ENCODE measurements around the gene CNKSR2. TPM values are rescaled to one million over a fixed set of nuclear protein-coding genes. Genes with fewer than 3 reads are reported as not detected.

Gene CNKSR2
- total and polyA plus RNA-seq, 5 experiments from 2014 or later = 5.9 to 20.6 (median 7.1) TPM

- Mint-ChIP-seq H3K27ac (no peak overlapping the region), H3K4me3 (no peak overlapping the region), H3K36me3 (peaks cover 9 to 15% (median 10%) of the 10 kb centered on the region in 3 donors), H3K27me3 (no peaks in the 10 kb centered on the region), H3K9me3 (peaks cover 0 to 8% (median 2%) of the 10 kb centered on the region in 9 donors), H3K4me1 (peaks cover 0 to 2% (median 0%) of the 10 kb centered on the region in 4 donors)
- ATAC-seq (no peak), DNase-seq (no peak)
- POLR2A ChIA-PET = no interaction called here
These were observed 257.8 kb downstream of the CNKSR2 start for GRCh38 chrX:21632027-21632426.

GRCh38 chrX:21638311-21638710 is 264.1 kb downstream of the CNKSR2 start:
- DNase-seq = no peak
- Mint-ChIP-seq H3K9me3 (no peaks in the 10 kb centered on the region), H3K27me3 (no peaks in the 10 kb centered on the region), H3K4me3 (no peak overlapping the region), H3K4me1 (no peaks in the 10 kb centered on the region), H3K27ac (no peak overlapping the region), H3K36me3 (peaks cover 0 to 9% (median 5%) of the 10 kb centered on the region in 3 donors)
- POLR2A ChIA-PET = no interaction called here
- ATAC-seq = no peak

GRCh38 chrX:21639775-21640174 is 265.6 kb downstream of the CNKSR2 start:
- ATAC-seq = no peak
- no peaks in the 10 kb centered on the region for H3K9me3 Mint-ChIP-seq
- POLR2A ChIA-PET = no interaction called here

GRCh38 chrX:21645431-21645830 is 271.2 kb downstream of the CNKSR2 start:
- peaks cover 0 to 1% (median 0%) of the 10 kb centered on the region in 9 donors for H3K9me3 Mint-ChIP-seq
- DNase-seq = no peak
- H3K4me1 Mint-ChIP-seq = no peaks in the 10 kb centered on the region
- peaks cover 5 to 8% (median 7%) of the 10 kb centered on the region in 3 donors for H3K36me3 Mint-ChIP-seq
- H3K4me3 Mint-ChIP-seq = no peak overlapping the region
- H3K27ac Mint-ChIP-seq = peak overlapping the region in 2 of 10 donors; percentile 43 to 64
- POLR2A ChIA-PET = no interaction called here
- no peak for ATAC-seq
- no peaks in the 10 kb centered on the region for H3K27me3 Mint-ChIP-seq

More at GRCh38 chrX:21639775-21640174, 265.6 kb downstream of the CNKSR2 start:
- Mint-ChIP-seq H3K27ac (no peak overlapping the region), H3K4me3 (no peak overlapping the region), H3K27me3 (no peaks in the 10 kb centered on the region), H3K4me1 (no peaks in the 10 kb centered on the region), H3K36me3 (peaks cover 0 to 9% (median 5%) of the 10 kb centered on the region in 3 donors)
- no peak for DNase-seq

GRCh38 chrX:21645886-21646285 is 271.7 kb downstream of the CNKSR2 start:
- Mint-ChIP-seq H3K4me3 (no peak overlapping the region), H3K27ac (peak overlapping the region in 2 of 10 donors; percentile 9 to 43), H3K9me3 (peaks cover 0 to 1% (median 0%) of the 10 kb centered on the region in 9 donors), H3K4me1 (no peaks in the 10 kb centered on the region), H3K27me3 (no peaks in the 10 kb centered on the region), H3K36me3 (peaks cover 5 to 8% (median 7%) of the 10 kb centered on the region in 3 donors)
- DNase-seq = no peak
- POLR2A ChIA-PET = no interaction called here
- no peak for ATAC-seq

GRCh38 chrX:21655901-21656586 is 281.8 kb downstream of the CNKSR2 start:
- peak overlapping the region in 6 of 10 donors; percentile 22 to 73 (median 48) for H3K4me3 Mint-ChIP-seq
- ATAC-seq = no peak
- POLR2A ChIA-PET = no interaction called here
- peaks cover 0 to 4% (median 0%) of the 10 kb centered on the region in 5 donors for H3K27me3 Mint-ChIP-seq
- H3K27ac Mint-ChIP-seq = peak overlapping the region in 4 of 10 donors; percentile 9 to 78 (median 42)
- no peak for DNase-seq
- H3K9me3 Mint-ChIP-seq = no peaks in the 10 kb centered on the region
- H3K36me3 Mint-ChIP-seq = peaks cover 0 to 5% (median 0%) of the 10 kb centered on the region in 3 donors
- H3K4me1 Mint-ChIP-seq = peaks cover 3 to 12% (median 7%) of the 10 kb centered on the region in 4 donors

- Mint-ChIP-seq H3K4me1 (peaks cover 3 to 12% (median 7%) of the 10 kb centered on the region in 4 donors), H3K9me3 (no peaks in the 10 kb centered on the region), H3K27me3 (peaks cover 0 to 5% (median 0%) of the 10 kb centered on the region in 5 donors), H3K36me3 (peaks cover 0 to 5% (median 0%) of the 10 kb centered on the region in 3 donors), H3K4me3 (peak overlapping the region in 5 of 10 donors; percentile 4 to 79 (median 51)), H3K27ac (peak overlapping the region in 2 of 10 donors; percentile 15 to 18)
- DNase-seq (no peak), ATAC-seq (no peak)
- POLR2A ChIA-PET = interaction anchor here (1.1 to 1.3 kb wide), 3 partner anchors 49 to 183 kb away, joined by 3 read pairs; partner anchors contain the start of gene MBTPS2
These were observed 282.5 kb downstream of the CNKSR2 start for GRCh38 chrX:21656587-21657317.

- Mint-ChIP-seq H3K27ac (peak overlapping the region in 8 of 10 donors; percentile 43 to 87 (median 72)), H3K36me3 (peaks cover 0 to 3% (median 0%) of the 10 kb centered on the region in 3 donors), H3K27me3 (peaks cover 0 to 13% (median 4%) of the 10 kb centered on the region in 5 donors), H3K9me3 (no peaks in the 10 kb centered on the region), H3K4me3 (peak overlapping the region; percentile 65 to 88 (median 78)), H3K4me1 (peaks cover 3 to 12% (median 7%) of the 10 kb centered on the region in 4 donors)
- ATAC-seq (peak; percentile 61 to 66), DNase-seq (peak in 5 of 10 donors; percentile 11 to 64 (median 41))
- POLR2A ChIA-PET = interaction anchor here (1.1 to 1.7 kb wide), 5 partner anchors 50 to 283 kb away, joined by 3 to 5 read pairs (median 3); partner anchors contain the start of genes CNKSR2 and MBTPS2
These were observed 283.3 kb downstream of the CNKSR2 start for GRCh38 chrX:21657318-21658151.

- no peaks in the 10 kb centered on the region for H3K36me3 Mint-ChIP-seq
- no peaks in the 10 kb centered on the region for H3K9me3 Mint-ChIP-seq
- H3K4me1 Mint-ChIP-seq = peaks cover 3 to 12% (median 7%) of the 10 kb centered on the region in 4 donors
- DNase-seq (peak in 4 of 10 donors; percentile 7 to 56 (median 14)), ATAC-seq (peak; percentile 64 to 72)
- peak within 1 kb of the TSS in 9 of 10 donors; percentile 48 to 87 (median 80) for H3K27ac Mint-ChIP-seq
- H3K27me3 Mint-ChIP-seq = peaks cover 0 to 18% (median 4%) of the 10 kb centered on the region in 5 donors
- H3K4me3 Mint-ChIP-seq = peak within 1 kb of the TSS; percentile 68 to 88 (median 78)
- POLR2A ChIA-PET = interaction anchor here (1.2 to 1.7 kb wide), 4 partner anchors 51 to 284 kb away, joined by 3 to 5 read pairs (median 3); partner anchors contain the start of genes CNKSR2 and MBTPS2
These were observed 284.0 kb downstream of the CNKSR2 start, which contains the start of gene KLHL34 for GRCh38 chrX:21658152-21658737. Gene KLHL34, minus strand, starts transcription at chrX:21658330. Its CDS starts 542 bp downstream, at chrX:21657788.

- Mint-ChIP-seq H3K27ac (peak overlapping the region in 5 of 10 donors; percentile 38 to 70 (median 67)), H3K27me3 (peaks cover 0 to 21% (median 4%) of the 10 kb centered on the region in 5 donors), H3K4me1 (peaks cover 3 to 12% (median 7%) of the 10 kb centered on the region in 4 donors), H3K36me3 (no peaks in the 10 kb centered on the region), H3K9me3 (no peaks in the 10 kb centered on the region), H3K4me3 (peak overlapping the region; percentile 61 to 81 (median 70))
- peak; percentile 32 to 46 for ATAC-seq
- POLR2A ChIA-PET = interaction anchor here (1.2 to 1.7 kb wide), 2 partner anchors 80 to 284 kb away, joined by 3 to 5 read pairs; partner anchors contain the start of gene CNKSR2
- DNase-seq = no peak
These were observed 284.5 kb downstream of the CNKSR2 start for GRCh38 chrX:21658746-21659145.

GRCh38 chrX:21659320-21659719 is 285.1 kb downstream of the CNKSR2 start:
- DNase-seq (no peak), ATAC-seq (no peak)
- peaks cover 3 to 12% (median 7%) of the 10 kb centered on the region in 4 donors for H3K4me1 Mint-ChIP-seq
- H3K27me3 Mint-ChIP-seq = peaks cover 0 to 27% (median 8%) of the 10 kb centered on the region in 5 donors
- POLR2A ChIA-PET = no interaction called here
- H3K9me3 Mint-ChIP-seq = no peaks in the 10 kb centered on the region
- peak overlapping the region in 5 of 10 donors; percentile 38 to 79 (median 69) for H3K27ac Mint-ChIP-seq
- peak overlapping the region; percentile 61 to 81 (median 70) for H3K4me3 Mint-ChIP-seq
- no peaks in the 10 kb centered on the region for H3K36me3 Mint-ChIP-seq

Measured in naive thymus-derived CD8-positive, alpha-beta T cell (primary cell).